Ishikawa (cell line): ENCODE results near the gene GTSE1.

ENCODE experiments used
- CEBPB ChIP-seq: IDR thresholded peaks from 2 replicates; pipeline ENCODE4 v1.6.1; 2012
- CREB1 ChIP-seq: IDR thresholded peaks from 2 replicates; pipeline ENCODE4 v1.6.1; 2012; ENCODE audit warnings: low read depth
- EGR1 ChIP-seq: IDR thresholded peaks from 2 replicates; pipeline ENCODE4 v1.6.1; 2012
- EP300 ChIP-seq: IDR thresholded peaks from 2 replicates; pipeline ENCODE4 v1.6.1; 2012; ENCODE audit warnings: borderline replicate concordance
- FOXM1 ChIP-seq: IDR thresholded peaks from 2 replicates; pipeline ENCODE4 v1.6.1; 2012; ENCODE audit warnings: low read depth, borderline replicate concordance
- NFIC ChIP-seq: IDR thresholded peaks from 2 replicates; pipeline ENCODE4 v1.6.1; 2012
- RAD21 ChIP-seq: IDR thresholded peaks from 2 replicates; pipeline ENCODE4 v1.6.1; 2012; ENCODE audit warnings: low read depth
- TAF1 ChIP-seq: IDR thresholded peaks from 2 replicates; pipeline ENCODE4 v1.6.1; 2012; ENCODE audit warnings: low read depth, mild to moderate bottlenecking
- TCF12 ChIP-seq: IDR thresholded peaks from 2 replicates; pipeline ENCODE4 v1.6.1; 2012; ENCODE audit warnings: low read depth
- TEAD4 ChIP-seq: IDR thresholded peaks from 2 replicates; pipeline ENCODE4 v1.6.1; 2012
- YY1 ChIP-seq: IDR thresholded peaks from 2 replicates; pipeline ENCODE4 v1.6.1; 2012; ENCODE audit warnings: low read depth
- ZBTB7A ChIP-seq: IDR thresholded peaks from 2 replicates; pipeline ENCODE4 v1.6.1; 2012; ENCODE audit warnings: low read depth
- TF ChIP-seq, protein P1 (sequence below): IDR thresholded peaks from 2 replicates; pipeline ENCODE4 v1.6.1; 2012
- TF ChIP-seq, protein P2 (sequence below): IDR thresholded peaks from 2 replicates; pipeline ENCODE4 v1.6.1; 2012; ENCODE audit warnings: low read depth, mild to moderate bottlenecking
- TF ChIP-seq, protein P3 (sequence below): IDR thresholded peaks from 2 replicates; pipeline ENCODE4 v1.6.1; 2012

GTSE1 gene

DNA sequence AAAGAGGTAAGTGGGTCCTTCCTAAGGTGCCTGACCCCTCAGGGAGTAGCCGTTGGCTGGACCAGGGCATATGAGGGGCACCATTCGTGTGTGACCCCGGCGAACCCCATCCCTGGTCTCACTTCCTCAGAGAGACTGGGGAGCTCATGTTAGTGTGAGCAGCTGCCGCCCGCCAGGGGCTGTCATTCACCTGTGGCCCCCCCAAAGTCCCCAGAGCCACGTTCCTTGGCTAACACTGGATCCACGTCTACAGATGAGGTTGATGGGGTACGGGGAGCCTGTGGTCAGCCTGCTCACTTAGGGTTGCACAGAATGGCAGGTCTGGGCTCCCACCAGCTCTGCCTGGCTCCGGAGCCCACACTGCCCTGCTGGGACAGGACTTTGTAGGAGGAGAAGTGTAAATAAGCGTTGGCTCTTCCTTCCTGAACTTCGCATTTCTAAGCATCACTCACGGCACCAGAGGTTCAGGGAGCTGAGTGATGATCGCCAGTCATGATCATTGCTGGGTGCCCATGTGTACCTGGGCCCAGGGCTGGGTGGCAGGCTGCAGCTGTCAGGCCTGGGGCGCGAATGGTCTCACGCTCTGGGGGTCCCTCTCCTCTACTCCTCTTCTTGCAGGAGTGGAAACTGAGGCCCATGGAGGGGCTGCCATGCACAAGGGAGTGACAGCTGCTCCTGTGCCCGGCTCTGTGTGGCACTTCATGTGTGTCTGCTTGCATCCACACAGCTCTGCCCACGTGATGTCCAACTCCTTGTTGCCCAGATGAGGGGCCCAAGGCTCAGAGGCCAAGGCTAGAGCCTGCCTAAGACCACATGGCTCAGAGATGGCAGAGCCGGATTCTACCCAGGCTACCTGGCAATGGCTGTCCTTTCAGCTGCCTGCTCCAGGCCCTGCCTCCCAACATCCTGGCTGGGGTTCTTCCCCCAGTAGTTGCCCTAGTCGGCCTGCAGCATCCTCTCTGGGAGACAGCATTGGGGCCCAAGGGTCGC, 17.7 kb upstream of the GTSE1 start:
- TF ChIP-seq, protein P1, sequence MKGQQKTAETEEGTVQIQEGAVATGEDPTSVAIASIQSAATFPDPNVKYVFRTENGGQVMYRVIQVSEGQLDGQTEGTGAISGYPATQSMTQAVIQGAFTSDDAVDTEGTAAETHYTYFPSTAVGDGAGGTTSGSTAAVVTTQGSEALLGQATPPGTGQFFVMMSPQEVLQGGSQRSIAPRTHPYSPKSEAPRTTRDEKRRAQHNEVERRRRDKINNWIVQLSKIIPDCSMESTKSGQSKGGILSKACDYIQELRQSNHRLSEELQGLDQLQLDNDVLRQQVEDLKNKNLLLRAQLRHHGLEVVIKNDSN = no peak
- TF ChIP-seq EGR1 = no peak
- TF ChIP-seq YY1 = no peak
- TF ChIP-seq CREB1 = no peak
- TF ChIP-seq CEBPB = no peak
- no peak for TF ChIP-seq FOXM1
- no peak for TF ChIP-seq TCF12
- no peak for TF ChIP-seq NFIC
- TF ChIP-seq EP300 = no peak
- no peak for TF ChIP-seq RAD21
- TF ChIP-seq ZBTB7A = no peak
- no peak for TF ChIP-seq TAF1
- TF ChIP-seq, protein P2, sequence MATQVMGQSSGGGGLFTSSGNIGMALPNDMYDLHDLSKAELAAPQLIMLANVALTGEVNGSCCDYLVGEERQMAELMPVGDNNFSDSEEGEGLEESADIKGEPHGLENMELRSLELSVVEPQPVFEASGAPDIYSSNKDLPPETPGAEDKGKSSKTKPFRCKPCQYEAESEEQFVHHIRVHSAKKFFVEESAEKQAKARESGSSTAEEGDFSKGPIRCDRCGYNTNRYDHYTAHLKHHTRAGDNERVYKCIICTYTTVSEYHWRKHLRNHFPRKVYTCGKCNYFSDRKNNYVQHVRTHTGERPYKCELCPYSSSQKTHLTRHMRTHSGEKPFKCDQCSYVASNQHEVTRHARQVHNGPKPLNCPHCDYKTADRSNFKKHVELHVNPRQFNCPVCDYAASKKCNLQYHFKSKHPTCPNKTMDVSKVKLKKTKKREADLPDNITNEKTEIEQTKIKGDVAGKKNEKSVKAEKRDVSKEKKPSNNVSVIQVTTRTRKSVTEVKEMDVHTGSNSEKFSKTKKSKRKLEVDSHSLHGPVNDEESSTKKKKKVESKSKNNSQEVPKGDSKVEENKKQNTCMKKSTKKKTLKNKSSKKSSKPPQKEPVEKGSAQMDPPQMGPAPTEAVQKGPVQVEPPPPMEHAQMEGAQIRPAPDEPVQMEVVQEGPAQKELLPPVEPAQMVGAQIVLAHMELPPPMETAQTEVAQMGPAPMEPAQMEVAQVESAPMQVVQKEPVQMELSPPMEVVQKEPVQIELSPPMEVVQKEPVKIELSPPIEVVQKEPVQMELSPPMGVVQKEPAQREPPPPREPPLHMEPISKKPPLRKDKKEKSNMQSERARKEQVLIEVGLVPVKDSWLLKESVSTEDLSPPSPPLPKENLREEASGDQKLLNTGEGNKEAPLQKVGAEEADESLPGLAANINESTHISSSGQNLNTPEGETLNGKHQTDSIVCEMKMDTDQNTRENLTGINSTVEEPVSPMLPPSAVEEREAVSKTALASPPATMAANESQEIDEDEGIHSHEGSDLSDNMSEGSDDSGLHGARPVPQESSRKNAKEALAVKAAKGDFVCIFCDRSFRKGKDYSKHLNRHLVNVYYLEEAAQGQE = no peak
- TF ChIP-seq TEAD4 = no peak
- TF ChIP-seq, protein P3, sequence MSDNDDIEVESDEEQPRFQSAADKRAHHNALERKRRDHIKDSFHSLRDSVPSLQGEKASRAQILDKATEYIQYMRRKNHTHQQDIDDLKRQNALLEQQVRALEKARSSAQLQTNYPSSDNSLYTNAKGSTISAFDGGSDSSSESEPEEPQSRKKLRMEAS = no peak

DNA sequence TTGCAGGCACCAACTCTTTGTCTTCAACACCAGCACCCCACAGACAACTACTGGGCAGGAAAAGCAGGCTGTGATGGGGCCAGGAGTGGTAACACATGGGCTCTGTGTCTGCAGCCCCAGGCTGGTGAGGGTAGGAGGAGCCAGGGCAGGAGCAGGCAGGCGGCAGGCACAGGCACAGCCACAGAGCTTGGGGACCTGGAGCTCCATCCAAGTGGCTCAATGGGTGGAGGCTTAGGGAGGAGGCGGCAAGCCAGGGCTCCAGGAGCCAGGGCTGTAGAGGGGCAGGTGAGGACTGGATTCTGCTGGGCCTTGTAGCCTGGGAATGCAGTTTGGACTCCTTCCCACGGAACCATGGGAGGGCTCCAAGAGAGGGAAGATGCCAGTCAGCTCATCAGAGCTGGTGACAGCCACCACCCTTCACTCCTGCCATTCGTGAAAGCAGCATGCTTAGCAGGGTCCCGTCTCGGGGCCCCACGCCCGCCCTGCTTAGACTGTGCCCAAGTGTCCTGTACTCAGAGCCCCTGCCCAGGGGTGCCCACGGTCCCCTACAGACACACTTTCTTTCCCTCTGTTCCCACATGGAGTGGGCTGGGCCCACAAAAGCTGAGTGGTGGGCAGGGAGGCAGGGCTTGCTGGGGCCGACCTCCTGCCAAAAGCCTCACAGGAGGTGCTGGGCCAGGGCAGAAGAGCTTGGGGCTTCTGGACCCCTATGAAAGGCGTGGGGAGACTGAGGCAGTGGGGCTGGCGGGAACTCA, 16.4 kb upstream of the GTSE1 start:
- TF ChIP-seq YY1 (no peak), TEAD4 (no peak)

DNA sequence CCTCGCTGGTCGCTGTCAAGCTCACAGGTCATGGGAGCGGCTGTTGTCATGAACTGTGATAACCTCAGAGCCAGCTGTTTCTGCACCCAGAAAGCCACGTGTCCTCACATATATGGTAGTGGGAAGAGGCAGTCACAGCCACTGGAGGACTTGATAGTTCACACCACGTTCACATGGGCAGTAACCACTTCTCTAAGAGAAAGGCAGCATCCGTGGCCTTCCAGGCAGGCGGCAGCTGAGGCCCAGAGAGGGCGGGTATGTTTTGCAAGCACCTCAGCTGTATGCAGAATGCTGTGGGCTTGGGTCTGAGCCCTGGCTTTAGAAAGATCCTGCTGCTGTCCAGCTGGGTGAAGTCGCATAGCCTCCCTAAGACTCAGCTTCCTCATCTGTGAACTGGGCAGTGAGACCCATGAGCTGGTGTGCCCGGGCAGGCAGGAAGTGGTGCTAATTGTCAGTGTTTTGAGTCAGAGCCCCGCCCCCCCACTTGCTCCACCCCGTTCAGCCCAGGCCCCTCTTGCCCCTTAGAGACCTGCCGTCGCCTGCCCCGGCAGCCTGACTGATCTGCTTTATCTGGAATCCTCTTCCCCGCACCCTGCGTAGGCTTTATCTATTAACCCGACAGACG, 15.6 kb upstream of the GTSE1 start:
- no peak for TF ChIP-seq TAF1

DNA sequence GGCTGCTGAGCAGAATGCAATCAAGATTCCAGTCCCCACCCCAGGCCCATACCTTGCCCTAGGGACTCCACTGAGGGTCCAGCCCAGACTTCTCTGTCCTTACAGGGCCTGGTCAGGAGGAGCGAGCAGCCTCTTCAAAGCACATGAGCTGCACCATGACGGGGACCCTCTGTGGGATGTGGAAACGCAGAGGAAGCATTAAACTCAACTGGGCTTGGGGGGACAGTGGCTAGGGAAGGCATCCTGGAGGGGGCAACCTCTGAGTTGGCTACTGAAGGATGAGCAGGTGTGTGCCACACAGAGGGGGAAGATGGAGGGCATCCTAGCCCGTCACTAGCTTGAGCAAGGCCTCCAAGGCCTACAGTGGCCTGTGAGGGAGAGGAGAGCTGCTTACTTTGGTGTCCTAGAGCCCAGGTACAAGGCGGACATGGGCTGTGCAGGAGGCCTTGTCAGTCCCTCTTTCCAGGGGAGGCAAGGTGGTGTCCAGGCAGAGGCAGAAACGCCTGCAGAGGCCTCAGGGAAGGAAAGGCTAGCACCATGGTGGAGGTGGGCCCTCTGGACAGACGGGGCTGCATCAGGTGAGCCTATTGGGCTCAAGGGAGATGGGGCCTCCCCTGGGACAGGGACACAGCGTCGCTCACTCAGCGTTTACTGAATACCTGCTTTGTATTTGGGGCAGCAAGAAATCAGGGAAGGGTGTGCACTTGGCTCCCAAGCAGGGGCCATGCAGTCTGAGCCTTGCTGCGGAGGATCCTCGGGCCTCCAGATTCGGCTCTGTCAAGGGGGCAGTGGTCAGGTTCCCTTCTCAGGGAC, 14.6 kb upstream of the GTSE1 start:
- TF ChIP-seq EGR1 (no peak), FOXM1 (no peak), TCF12 (no peak), CREB1 (no peak), TAF1 (no peak), TEAD4 (no peak), YY1 (no peak), ZBTB7A (no peak), RAD21 (no peak), NFIC (no peak), CEBPB (no peak), EP300 (no peak)
- TF ChIP-seq, protein P2 = no peak
- TF ChIP-seq, protein P1 = no peak
- TF ChIP-seq, protein P3 = no peak

DNA sequence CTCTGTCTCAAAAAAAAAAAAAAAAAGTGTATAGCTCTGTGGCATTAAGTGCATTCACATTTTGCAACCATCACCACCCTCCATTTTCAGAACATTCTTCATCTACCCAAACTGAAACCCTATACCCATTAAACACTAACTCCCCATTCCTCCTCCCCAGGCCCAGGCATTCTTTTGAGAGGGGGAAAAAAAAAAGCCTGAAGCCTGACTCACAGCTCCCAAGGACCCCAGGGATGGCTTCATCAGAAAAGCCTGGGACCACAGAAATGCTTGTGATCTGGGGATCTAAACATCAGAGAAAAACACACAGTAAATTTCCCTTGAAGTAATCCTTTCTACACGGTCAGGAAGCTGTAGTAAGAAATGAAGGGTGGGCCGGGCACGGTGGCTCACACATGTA, 10.7 kb upstream of the GTSE1 start:
- TF ChIP-seq EP300 = no peak
- no peak for TF ChIP-seq RAD21
- TF ChIP-seq, protein P2 = no peak
- no peak for TF ChIP-seq CREB1
- TF ChIP-seq TCF12 = no peak
- TF ChIP-seq NFIC = no peak
- TF ChIP-seq TAF1 = no peak
- TF ChIP-seq, protein P1 = no peak
- no peak for TF ChIP-seq EGR1
- no peak for TF ChIP-seq FOXM1
- TF ChIP-seq, protein P3 = no peak
- no peak for TF ChIP-seq CEBPB
- no peak for TF ChIP-seq ZBTB7A
- no peak for TF ChIP-seq TEAD4
- TF ChIP-seq YY1 = no peak
